ENCODE data around the gene DNASE2B.
"Not testable (repeated sequence)": the region's sequence is repeated elsewhere in the genome, so short reads cannot be mapped to it uniquely, and the experiment has no call there.

Gene DNASE2B

DNA sequence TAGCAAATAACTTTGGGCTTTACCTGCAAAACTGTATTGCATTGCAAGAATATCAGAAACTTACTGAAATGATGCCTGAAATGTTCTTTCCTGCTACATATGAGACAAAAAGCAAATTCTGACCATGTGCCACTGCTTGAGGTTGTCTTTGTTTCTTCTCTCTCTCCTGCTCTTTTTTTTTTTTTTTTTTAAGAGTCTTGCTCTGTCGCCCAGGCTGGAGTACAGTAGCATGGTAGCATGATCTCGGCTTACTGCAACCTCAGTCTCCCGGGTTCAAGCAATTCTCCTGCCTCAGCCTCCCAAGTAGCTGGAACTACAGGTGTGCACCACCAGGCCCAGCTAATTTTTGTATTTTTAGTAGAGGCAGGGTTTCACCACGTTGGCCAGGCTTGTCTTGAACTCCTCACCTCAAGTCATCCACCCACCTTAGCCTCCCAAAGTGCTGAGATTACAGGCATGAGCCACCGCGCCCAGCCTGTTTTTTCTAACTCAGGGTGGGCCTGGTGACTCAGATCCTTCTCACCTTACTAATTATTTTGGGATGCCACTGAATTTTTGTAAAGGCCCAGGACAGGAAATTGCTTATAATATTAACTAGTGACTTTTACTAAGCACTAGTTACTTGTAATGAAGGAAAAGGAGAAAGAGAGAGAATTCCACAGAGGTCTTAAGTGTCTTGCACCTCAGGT lies 35.9 kb downstream of the DNASE2B start:
- H3K4me1 ChIP-seq, result no peaks in the 10 kb centered on the region

DNA sequence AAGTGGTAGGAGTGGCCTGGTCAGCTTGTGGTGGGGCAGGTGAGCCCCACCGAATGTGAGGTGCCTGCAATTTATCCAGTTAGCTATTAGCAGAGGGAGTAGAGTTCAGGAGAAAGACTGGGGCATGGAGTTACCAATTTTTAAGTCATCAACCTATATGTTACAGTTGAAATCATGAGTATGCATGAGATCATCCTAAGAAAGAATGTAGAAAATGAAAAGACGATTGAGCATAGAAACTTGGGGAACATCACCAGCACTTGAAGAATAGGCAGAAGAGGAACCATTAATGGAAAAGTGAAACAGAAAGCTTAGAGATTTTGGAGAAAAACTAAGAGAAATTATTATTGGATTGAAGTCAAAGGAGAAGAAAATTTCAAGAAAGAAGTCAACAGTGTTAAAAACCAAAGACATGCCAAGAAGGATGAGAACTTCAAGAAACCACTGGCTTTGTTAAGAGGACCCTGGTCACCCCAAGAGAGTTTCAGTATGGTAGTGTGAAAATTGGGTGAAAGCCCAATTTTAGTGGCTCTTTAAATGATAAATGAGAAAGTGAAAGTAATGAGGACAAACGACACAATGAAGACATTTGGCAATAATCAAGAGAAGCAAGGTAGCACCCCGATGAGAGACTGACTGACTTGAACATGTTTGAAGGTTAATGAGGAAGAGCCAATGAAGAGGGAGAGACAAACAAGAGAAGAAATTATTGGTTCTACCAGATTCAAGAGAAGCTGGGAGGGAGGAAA lies 36.7 kb downstream of the DNASE2B start:
- Histone ChIP-seq H3K4me1 (no peaks in the 10 kb centered on the region), H3K36me3 (no peaks in the 10 kb centered on the region)

More for the DNA sequence above, 35.9 kb downstream of the DNASE2B start:
- Histone ChIP-seq H3K4me3 (ENCODE audit: low read depth, low read length) (no peak overlapping the region), H3K27me3 (no peaks in the 10 kb centered on the region), H3K36me3 (no peaks in the 10 kb centered on the region), H3K9me3 (no peaks in the 10 kb centered on the region)
- TF ChIP-seq, protein P1, sequence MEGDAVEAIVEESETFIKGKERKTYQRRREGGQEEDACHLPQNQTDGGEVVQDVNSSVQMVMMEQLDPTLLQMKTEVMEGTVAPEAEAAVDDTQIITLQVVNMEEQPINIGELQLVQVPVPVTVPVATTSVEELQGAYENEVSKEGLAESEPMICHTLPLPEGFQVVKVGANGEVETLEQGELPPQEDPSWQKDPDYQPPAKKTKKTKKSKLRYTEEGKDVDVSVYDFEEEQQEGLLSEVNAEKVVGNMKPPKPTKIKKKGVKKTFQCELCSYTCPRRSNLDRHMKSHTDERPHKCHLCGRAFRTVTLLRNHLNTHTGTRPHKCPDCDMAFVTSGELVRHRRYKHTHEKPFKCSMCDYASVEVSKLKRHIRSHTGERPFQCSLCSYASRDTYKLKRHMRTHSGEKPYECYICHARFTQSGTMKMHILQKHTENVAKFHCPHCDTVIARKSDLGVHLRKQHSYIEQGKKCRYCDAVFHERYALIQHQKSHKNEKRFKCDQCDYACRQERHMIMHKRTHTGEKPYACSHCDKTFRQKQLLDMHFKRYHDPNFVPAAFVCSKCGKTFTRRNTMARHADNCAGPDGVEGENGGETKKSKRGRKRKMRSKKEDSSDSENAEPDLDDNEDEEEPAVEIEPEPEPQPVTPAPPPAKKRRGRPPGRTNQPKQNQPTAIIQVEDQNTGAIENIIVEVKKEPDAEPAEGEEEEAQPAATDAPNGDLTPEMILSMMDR (IDR thresholded peaks at IDR 0.05; ENCODE audit: low read depth, low read length), result no peak
- DNase-seq, result no peak

DNA sequence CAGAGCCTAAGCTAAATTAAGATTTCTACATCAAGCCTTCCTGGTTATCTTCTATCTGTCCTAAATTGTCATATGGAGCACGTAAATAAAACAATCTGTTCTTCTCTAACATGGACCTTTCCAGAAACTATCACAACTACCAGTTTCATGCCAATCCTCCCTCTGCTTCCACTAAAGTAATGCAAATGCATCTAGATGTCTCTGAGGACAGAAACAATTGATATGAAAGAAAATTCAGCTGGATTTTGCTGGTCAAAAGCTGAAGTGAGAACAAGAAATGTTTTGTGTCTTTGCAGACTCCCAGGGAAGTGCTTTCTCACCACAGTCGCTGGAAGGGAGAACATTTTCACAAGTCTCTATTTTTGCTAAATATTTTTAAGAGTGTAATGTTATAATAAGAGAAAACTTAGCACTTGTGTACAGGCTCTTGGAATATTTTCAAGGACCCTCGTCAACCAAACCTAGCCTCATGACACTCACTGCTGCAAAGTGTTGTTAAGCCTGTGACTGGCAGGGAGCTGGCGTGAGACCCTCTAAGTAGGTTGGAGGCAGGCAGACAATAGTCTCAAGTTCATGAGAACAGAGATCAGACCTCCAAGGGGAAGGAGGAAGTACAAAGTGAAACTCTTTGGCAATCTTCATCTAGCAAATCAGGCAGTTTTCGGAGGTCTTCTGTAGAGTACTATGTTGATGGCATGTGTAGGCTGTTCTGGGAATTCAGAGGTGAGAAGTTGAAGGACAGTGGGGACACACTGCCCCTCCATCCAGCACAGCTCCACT lies 38.8 kb downstream of the DNASE2B start:
- no peaks in the 10 kb centered on the region for H3K36me3 ChIP-seq
- TF ChIP-seq, protein P1 (IDR thresholded peaks at IDR 0.05; ENCODE audit: low read depth, low read length), result no peak
- H3K4me3 ChIP-seq (ENCODE audit: low read depth, low read length), result no peak overlapping the region
- no peaks in the 10 kb centered on the region for H3K4me1 ChIP-seq
- no peaks in the 10 kb centered on the region for H3K27me3 ChIP-seq
- DNase-seq, result no peak
- H3K9me3 ChIP-seq, result no peaks in the 10 kb centered on the region

More for the DNA sequence above, 36.7 kb downstream of the DNASE2B start:
- TF ChIP-seq, protein P1 (IDR thresholded peaks at IDR 0.05; ENCODE audit: low read depth, low read length), result no peak
- H3K27me3 ChIP-seq, result no peaks in the 10 kb centered on the region
- DNase-seq, result no peak
- H3K4me3 ChIP-seq (ENCODE audit: low read depth, low read length), result no peak overlapping the region
- no peaks in the 10 kb centered on the region for H3K9me3 ChIP-seq

DNA sequence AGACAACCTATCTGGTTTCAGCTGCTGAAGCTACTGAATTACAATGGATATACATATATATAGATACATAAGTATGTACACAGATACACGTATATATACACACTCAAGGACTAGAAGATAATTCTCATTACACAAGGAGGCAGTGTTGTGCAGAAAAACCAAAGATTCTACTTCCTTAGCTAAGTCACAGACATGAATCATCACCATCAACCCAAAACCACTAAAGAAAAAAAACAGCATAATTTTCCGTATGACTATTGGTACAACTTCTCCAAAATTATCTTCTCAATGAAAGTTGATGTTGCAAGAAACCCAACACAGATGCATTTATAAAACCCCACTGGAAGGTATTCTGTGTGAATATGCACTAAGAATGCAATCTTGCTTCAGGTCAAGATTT lies 44.0 kb downstream of the DNASE2B start:
- Histone ChIP-seq H3K27me3 (no peaks in the 10 kb centered on the region), H3K4me3 (ENCODE audit: low read depth, low read length) (no peak overlapping the region), H3K9me3 (no peaks in the 10 kb centered on the region), H3K36me3 (no peaks in the 10 kb centered on the region), H3K4me1 (no peaks in the 10 kb centered on the region)
- DNase-seq, result no peak
- TF ChIP-seq, protein P1 (IDR thresholded peaks at IDR 0.05; ENCODE audit: low read depth, low read length), result peak; percentile 31; the same call in 1 of the 2 replicates

DNA sequence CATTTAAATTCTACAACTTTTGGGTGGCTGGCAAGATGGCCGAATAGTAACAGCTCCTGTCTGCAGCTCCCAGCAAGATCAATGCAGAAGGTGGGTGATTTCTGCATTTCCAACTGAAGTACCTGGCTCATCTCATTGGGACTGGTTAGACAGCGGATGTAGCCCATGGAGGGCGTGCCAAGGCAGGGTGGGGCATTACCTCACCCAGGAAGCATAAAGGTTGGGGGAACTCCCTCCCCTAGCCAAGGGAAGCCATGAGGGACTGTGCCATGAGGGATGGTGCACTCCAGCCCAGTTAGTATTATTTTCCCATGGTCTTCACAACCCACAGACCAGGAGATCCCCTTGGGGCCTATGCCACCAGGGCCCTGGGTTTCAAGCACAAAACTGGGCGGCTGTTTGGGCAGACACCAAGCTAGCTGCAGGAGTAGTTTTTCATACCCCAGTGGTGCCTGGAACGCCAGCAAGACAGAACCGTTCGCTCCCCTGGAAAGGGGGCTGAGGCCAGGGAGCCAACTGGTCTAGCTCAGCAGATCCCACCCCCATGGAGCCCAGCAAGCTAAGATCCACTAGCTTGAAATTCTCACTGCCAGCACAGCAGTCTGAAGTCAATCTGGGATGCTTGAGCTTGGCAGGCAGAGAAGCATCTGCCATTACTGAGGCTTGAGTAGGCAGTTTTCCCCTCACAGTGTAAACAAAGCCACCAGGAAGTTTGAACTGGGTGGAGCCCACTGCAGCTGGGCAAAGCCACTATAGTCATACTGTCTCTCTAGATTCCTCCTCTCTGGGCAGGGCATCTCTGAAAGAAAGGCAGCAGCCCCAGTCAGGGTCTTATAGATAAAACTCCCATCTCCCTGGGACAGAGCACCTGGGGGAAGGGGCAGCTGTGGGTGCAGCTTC lies 44.7 kb downstream of the DNASE2B start:
- not testable (repeated sequence) for H3K9me3 ChIP-seq; DNase-seq; H3K4me1 ChIP-seq; H3K36me3 ChIP-seq; H3K27me3 ChIP-seq; H3K4me3 ChIP-seq (ENCODE audit: low read depth, low read length)

DNA sequence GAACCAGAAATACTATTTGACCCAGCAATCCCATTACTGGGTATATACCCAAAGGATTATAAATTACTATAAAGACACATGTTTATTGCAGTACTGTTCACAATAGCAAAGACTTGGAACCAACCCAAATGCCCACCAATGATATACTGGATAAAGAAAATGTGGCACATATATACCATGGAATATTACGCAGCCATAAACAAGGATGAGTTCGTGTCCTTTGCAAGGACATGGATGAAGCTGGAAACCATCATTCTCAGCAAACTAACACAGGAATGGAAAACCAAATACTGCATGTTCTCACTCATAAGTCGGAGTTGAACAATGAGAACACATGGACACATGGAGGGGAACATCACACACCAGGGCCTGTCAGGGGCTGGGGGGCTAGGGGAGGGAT lies 50.4 kb downstream of the DNASE2B start:
- H3K9me3 ChIP-seq; DNase-seq; H3K36me3 ChIP-seq; H3K4me1 ChIP-seq; H3K4me3 ChIP-seq (ENCODE audit: low read depth, low read length); H3K27me3 ChIP-seq: not testable (repeated sequence)

Measured in BE2C (cell line).